Fibroblast of lung (primary cell): ENCODE results near the gene SPRR4.

Experiments
- EZH2 ChIP-seq: IDR thresholded peaks from 2 replicates; pipeline ENCODE4 v1.5.1; 2012; ENCODE audit warnings: low read length, control low read depth, mild to moderate bottlenecking; ENCODE audit errors: missing control alignments
- TF ChIP-seq, protein P1 (sequence below), 2 donors: IDR thresholded peaks in 1 of 2; conservative IDR thresholded peaks in 1 of 2; 1 replicate in 1 of 2; 2 replicates in 1 of 2; pipeline ENCODE4 v1.5.1; 2011 to 2012; ENCODE audit warnings: low read length in 2 of 2, control low read depth in 1 of 2, inconsistent platforms in 1 of 2, low read depth in 1 of 2, mild to moderate bottlenecking in 1 of 2

DNA sequence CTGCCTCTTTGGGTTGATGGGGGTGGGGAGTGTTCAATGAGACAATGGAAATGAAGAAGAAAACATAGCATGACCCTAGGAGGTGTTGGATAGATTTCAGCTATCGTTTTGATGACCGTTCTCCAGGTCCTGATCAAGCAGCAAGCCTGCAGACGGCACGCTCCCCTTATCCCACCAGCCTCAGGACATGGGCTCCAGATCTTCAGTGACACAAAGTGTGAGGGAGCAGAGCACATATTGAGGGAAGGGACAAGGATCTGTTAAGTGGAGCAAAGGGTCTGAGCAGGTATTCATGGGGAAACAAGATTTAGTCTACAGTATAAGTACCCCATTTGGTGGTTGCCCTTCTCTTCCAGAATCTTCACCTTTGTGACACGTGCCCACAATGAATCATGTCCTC lies 18.7 kb upstream of the SPRR4 start:
- no peak for TF ChIP-seq EZH2
- TF ChIP-seq, protein P1, sequence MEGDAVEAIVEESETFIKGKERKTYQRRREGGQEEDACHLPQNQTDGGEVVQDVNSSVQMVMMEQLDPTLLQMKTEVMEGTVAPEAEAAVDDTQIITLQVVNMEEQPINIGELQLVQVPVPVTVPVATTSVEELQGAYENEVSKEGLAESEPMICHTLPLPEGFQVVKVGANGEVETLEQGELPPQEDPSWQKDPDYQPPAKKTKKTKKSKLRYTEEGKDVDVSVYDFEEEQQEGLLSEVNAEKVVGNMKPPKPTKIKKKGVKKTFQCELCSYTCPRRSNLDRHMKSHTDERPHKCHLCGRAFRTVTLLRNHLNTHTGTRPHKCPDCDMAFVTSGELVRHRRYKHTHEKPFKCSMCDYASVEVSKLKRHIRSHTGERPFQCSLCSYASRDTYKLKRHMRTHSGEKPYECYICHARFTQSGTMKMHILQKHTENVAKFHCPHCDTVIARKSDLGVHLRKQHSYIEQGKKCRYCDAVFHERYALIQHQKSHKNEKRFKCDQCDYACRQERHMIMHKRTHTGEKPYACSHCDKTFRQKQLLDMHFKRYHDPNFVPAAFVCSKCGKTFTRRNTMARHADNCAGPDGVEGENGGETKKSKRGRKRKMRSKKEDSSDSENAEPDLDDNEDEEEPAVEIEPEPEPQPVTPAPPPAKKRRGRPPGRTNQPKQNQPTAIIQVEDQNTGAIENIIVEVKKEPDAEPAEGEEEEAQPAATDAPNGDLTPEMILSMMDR (conservative IDR thresholded peaks at IDR 0.05 in 1 of 2, IDR thresholded peaks at IDR 0.05 in 1 of 2; ENCODE audit: low read depth in 1 of 2, low read length in 2 of 2) = no peak
